Measurements from ENCODE around the gene ACRV1. TPM values are rescaled to one million over a fixed set of nuclear protein-coding genes. Genes with fewer than 3 reads are reported as not detected.

Gene ACRV1
- polyA plus RNA-seq, 1 of the 3 experiments (the other 2 are of a cell fraction): not detected

DNA sequence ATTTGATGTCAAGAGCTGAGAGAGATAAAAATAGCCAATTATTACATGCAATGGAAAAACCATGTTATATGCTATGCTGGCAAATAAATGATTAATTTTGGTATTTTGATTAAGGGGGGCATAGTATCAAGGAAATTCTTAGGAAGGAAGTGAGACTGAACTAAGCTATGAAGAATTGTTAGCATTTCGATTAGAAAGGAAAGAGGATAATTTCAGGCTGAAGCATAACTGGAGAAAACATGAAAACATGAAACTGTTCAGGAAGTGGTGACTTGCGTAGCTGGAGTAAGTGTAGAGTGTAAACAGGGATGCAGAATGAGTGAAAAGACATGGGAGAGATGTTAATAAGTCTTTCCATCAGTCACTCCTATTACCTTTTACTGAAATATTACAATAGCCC lies 6.4 kb downstream of the ACRV1 start:
- H3K9me3 ChIP-seq: no peaks in the 10 kb centered on the region
- no peak for DNase-seq
- H3F3A ChIP-seq (replicated peaks; ENCODE audit: insufficient read depth): no peaks in the 10 kb centered on the region
- CTCF ChIA-PET: interaction anchor here (1.0 to 1.1 kb wide), 2 partner anchors 18 to 45 kb away, joined by 3 read pairs; no protein-coding TSS in a partner anchor
- H3K79me2 ChIP-seq (ENCODE audit: insufficient read depth): no peaks in the 10 kb centered on the region
- TF ChIP-seq, protein P1, sequence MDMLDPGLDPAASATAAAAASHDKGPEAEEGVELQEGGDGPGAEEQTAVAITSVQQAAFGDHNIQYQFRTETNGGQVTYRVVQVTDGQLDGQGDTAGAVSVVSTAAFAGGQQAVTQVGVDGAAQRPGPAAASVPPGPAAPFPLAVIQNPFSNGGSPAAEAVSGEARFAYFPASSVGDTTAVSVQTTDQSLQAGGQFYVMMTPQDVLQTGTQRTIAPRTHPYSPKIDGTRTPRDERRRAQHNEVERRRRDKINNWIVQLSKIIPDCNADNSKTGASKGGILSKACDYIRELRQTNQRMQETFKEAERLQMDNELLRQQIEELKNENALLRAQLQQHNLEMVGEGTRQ (IDR thresholded peaks at IDR 0.05; ENCODE audit: borderline replicate concordance, low read depth, low read length): no peak
- TF ChIP-seq MXI1 (IDR thresholded peaks at IDR 0.05; ENCODE audit: low read depth, low read length) (no peak), SMC3 (IDR thresholded peaks at IDR 0.05; ENCODE audit: low read depth, low read length) (no peak), GABPA (IDR thresholded peaks at IDR 0.05; ENCODE audit: low read depth) (no peak), TCF12 (IDR thresholded peaks at IDR 0.05) (no peak)
- TF ChIP-seq, protein P2, sequence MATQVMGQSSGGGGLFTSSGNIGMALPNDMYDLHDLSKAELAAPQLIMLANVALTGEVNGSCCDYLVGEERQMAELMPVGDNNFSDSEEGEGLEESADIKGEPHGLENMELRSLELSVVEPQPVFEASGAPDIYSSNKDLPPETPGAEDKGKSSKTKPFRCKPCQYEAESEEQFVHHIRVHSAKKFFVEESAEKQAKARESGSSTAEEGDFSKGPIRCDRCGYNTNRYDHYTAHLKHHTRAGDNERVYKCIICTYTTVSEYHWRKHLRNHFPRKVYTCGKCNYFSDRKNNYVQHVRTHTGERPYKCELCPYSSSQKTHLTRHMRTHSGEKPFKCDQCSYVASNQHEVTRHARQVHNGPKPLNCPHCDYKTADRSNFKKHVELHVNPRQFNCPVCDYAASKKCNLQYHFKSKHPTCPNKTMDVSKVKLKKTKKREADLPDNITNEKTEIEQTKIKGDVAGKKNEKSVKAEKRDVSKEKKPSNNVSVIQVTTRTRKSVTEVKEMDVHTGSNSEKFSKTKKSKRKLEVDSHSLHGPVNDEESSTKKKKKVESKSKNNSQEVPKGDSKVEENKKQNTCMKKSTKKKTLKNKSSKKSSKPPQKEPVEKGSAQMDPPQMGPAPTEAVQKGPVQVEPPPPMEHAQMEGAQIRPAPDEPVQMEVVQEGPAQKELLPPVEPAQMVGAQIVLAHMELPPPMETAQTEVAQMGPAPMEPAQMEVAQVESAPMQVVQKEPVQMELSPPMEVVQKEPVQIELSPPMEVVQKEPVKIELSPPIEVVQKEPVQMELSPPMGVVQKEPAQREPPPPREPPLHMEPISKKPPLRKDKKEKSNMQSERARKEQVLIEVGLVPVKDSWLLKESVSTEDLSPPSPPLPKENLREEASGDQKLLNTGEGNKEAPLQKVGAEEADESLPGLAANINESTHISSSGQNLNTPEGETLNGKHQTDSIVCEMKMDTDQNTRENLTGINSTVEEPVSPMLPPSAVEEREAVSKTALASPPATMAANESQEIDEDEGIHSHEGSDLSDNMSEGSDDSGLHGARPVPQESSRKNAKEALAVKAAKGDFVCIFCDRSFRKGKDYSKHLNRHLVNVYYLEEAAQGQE (IDR thresholded peaks at IDR 0.05; ENCODE audit: low read depth, low read length): no peak
- TF ChIP-seq, protein P3, sequence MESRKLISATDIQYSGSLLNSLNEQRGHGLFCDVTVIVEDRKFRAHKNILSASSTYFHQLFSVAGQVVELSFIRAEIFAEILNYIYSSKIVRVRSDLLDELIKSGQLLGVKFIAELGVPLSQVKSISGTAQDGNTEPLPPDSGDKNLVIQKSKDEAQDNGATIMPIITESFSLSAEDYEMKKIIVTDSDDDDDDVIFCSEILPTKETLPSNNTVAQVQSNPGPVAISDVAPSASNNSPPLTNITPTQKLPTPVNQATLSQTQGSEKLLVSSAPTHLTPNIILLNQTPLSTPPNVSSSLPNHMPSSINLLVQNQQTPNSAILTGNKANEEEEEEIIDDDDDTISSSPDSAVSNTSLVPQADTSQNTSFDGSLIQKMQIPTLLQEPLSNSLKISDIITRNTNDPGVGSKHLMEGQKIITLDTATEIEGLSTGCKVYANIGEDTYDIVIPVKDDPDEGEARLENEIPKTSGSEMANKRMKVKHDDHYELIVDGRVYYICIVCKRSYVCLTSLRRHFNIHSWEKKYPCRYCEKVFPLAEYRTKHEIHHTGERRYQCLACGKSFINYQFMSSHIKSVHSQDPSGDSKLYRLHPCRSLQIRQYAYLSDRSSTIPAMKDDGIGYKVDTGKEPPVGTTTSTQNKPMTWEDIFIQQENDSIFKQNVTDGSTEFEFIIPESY (IDR thresholded peaks at IDR 0.05; ENCODE audit: borderline replicate concordance, low read depth): no peak
- TF ChIP-seq, protein P4, sequence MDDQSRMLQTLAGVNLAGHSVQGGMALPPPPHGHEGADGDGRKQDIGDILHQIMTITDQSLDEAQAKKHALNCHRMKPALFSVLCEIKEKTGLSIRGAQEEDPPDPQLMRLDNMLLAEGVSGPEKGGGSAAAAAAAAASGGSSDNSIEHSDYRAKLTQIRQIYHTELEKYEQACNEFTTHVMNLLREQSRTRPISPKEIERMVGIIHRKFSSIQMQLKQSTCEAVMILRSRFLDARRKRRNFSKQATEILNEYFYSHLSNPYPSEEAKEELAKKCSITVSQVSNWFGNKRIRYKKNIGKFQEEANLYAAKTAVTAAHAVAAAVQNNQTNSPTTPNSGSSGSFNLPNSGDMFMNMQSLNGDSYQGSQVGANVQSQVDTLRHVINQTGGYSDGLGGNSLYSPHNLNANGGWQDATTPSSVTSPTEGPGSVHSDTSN (IDR thresholded peaks at IDR 0.05): no peak
- no peaks in the 10 kb centered on the region for H4K20me1 ChIP-seq (ENCODE audit: insufficient read depth)
- no peak overlapping the region for H2AFZ ChIP-seq (ENCODE audit: low read depth)
- no peaks in the 10 kb centered on the region for H3K4me1 ChIP-seq (ENCODE audit: control insufficient read depth in 1 of 2, insufficient read depth in 2 of 2, low read depth in 1 of 2, low read length in 1 of 2)
- peaks cover 8 to 22% of the 10 kb centered on the region in 2 experiments for H3K36me3 ChIP-seq (replicated peaks in 1 of 2; ENCODE audit: control insufficient read depth in 1 of 2, insufficient read depth in 2 of 2, low read length in 1 of 2)
- H3K27ac ChIP-seq (ENCODE audit: low read depth in 2 of 2, low read length in 1 of 2): no peak overlapping the region
- POLR2A ChIA-PET: no interaction called here
- no peak overlapping the region for H3K9ac ChIP-seq
- H3K9me2 ChIP-seq: no peaks in the 10 kb centered on the region
- H3K4me2 ChIP-seq: no peak overlapping the region
- no peak overlapping the region for H3K4me3 ChIP-seq (ENCODE audit: low read depth in 2 of 2, low read length in 1 of 2)
- 91% methylated on average over 2 of the region's 2 CpGs for WGBS (ENCODE audit: low lambda C conversion rate)
- H3K27me3 ChIP-seq (ENCODE audit: insufficient read depth): no peaks in the 10 kb centered on the region

DNA sequence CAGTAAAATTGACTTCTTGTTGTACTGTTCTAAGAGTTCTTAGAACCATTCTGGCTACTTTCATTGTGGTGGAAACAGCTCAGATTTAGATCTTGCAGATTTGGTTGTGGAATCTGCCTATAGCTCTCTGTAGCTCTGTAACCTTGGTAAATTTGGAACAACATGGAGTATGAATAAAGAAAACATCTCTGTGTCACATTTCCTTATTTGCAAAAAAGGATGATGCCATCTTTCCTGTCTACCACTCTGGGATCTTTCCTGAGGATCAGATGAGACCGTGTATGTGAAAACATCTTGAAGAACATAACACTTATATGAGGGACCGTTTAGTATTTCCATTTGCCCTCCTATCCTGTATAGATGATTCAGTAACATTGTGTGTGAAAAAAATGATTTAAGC lies 9.1 kb downstream of the ACRV1 start:
- Histone ChIP-seq H3K4me2 (no peak overlapping the region), H3K9ac (no peak overlapping the region), H3K36me3 (replicated peaks in 1 of 2; ENCODE audit: control insufficient read depth in 1 of 2, insufficient read depth in 2 of 2, low read length in 1 of 2) (peaks cover 9 to 22% of the 10 kb centered on the region in 2 experiments), H4K20me1 (ENCODE audit: insufficient read depth) (no peaks in the 10 kb centered on the region), H3K27ac (ENCODE audit: low read depth in 2 of 2, low read length in 1 of 2) (no peak overlapping the region), H2AFZ (ENCODE audit: low read depth) (no peak overlapping the region), H3K79me2 (ENCODE audit: insufficient read depth) (peaks cover 7% of the 10 kb centered on the region; the same call in 1 of the 2 replicates), H3F3A (replicated peaks; ENCODE audit: insufficient read depth) (no peaks in the 10 kb centered on the region), H3K27me3 (ENCODE audit: insufficient read depth) (no peaks in the 10 kb centered on the region), H3K4me1 (ENCODE audit: control insufficient read depth in 1 of 2, insufficient read depth in 2 of 2, low read depth in 1 of 2, low read length in 1 of 2) (no peaks in the 10 kb centered on the region), H3K9me3 (no peaks in the 10 kb centered on the region), H3K4me3 (ENCODE audit: low read depth in 2 of 2, low read length in 1 of 2) (no peak overlapping the region), H3K9me2 (no peaks in the 10 kb centered on the region)
- WGBS (ENCODE audit: low lambda C conversion rate): 94% methylated on average over 2 of the region's 2 CpGs
- DNase-seq: no peak
- POLR2A ChIA-PET: interaction anchor here (0.6 kb wide), 1 partner anchor 1233 kb away, joined by 3 read pairs; no protein-coding TSS in a partner anchor
- no peak for TF ChIP-seq RFX5 (IDR thresholded peaks at IDR 0.05; ENCODE audit: low read length)
- TF ChIP-seq SIN3A (IDR thresholded peaks at IDR 0.05; ENCODE audit: borderline replicate concordance, low read depth, low read length): no peak
- no peak for TF ChIP-seq FOSL2 (IDR thresholded peaks at IDR 0.05; ENCODE audit: borderline replicate concordance, low read depth)
- no peak for TF ChIP-seq MEF2A (IDR thresholded peaks at IDR 0.05; ENCODE audit: borderline replicate concordance, low read depth)
- TF ChIP-seq CHD2 (IDR thresholded peaks at IDR 0.05; ENCODE audit: low read length, partially characterized antibody): no peak
- no peak for TF ChIP-seq FOXM1 (IDR thresholded peaks at IDR 0.05; ENCODE audit: low read depth)
- TF ChIP-seq, protein P5, sequence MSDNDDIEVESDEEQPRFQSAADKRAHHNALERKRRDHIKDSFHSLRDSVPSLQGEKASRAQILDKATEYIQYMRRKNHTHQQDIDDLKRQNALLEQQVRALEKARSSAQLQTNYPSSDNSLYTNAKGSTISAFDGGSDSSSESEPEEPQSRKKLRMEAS (IDR thresholded peaks at IDR 0.05; ENCODE audit: low read depth): no peak
- CTCF ChIA-PET: no interaction called here

All from SK-N-SH (cell line).